ENCODE results near the gene AKAP6. TPM values are rescaled to one million over a fixed set of nuclear protein-coding genes. Genes with fewer than 3 reads are reported as not detected.

AKAP6 gene
- total RNA-seq, 4 donors from 2014 or later = 4.1 to 34.4 (median 15.3) TPM

GRCh38 chr14:32469388-32470160 lies 140.5 kb downstream of the AKAP6 start:
- no peak for DNase-seq
- intact Hi-C loops (cut with DNase I; ENCODE audit: low total_unique reads) = no loop called here
- H3K4me1 ChIP-seq = no peaks in the 10 kb centered on the region

DNA sequence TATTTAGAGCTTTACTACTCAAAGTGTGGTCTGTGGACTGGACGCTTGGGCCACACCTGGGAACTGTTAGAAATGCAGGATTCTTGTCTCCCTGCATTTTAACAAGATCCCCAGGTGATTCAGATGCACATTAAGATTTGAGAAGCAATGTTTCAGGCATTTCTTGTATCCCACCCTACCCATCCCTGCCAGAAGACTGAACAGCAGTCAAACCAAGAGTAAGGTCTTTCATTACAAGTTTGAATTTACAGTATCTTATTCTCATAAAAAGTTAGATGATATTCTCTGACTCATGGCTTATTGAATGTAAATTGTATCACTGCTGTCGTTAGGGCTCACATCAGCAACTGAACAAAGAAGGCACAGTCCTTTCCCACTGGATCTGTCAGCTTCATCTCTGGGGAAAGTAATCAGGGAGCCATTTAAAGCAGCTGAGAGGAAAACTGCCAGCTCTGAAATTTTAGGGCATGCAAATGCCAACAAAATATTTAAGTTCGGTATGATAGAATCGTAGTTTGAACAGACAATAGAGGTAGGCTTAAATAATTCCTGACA lies 141.1 kb downstream of the AKAP6 start:
- H3K27me3 ChIP-seq = no peaks in the 10 kb centered on the region
- intact Hi-C loops (cut with DNase I; ENCODE audit: low total_unique reads) = no loop called here
- TF ChIP-seq, protein P1, sequence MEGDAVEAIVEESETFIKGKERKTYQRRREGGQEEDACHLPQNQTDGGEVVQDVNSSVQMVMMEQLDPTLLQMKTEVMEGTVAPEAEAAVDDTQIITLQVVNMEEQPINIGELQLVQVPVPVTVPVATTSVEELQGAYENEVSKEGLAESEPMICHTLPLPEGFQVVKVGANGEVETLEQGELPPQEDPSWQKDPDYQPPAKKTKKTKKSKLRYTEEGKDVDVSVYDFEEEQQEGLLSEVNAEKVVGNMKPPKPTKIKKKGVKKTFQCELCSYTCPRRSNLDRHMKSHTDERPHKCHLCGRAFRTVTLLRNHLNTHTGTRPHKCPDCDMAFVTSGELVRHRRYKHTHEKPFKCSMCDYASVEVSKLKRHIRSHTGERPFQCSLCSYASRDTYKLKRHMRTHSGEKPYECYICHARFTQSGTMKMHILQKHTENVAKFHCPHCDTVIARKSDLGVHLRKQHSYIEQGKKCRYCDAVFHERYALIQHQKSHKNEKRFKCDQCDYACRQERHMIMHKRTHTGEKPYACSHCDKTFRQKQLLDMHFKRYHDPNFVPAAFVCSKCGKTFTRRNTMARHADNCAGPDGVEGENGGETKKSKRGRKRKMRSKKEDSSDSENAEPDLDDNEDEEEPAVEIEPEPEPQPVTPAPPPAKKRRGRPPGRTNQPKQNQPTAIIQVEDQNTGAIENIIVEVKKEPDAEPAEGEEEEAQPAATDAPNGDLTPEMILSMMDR (IDR thresholded peaks at IDR 0.05) = no peak
- no peak for TF ChIP-seq POLR2A (IDR thresholded peaks at IDR 0.05)
- no peak for DNase-seq
- H3K4me3 ChIP-seq = no peak overlapping the region
- H3K4me1 ChIP-seq = no peaks in the 10 kb centered on the region
- H3K27ac ChIP-seq = no peak overlapping the region
- H3K9me3 ChIP-seq = no peaks in the 10 kb centered on the region
- no peaks in the 10 kb centered on the region for H3K36me3 ChIP-seq

More at GRCh38 chr14:32469388-32470160, 140.5 kb downstream of the AKAP6 start:
- TF ChIP-seq, protein P1 (IDR thresholded peaks at IDR 0.05) = peak; percentile 45 to 59 (median 52)
- no peak for TF ChIP-seq POLR2A (IDR thresholded peaks at IDR 0.05)
- Histone ChIP-seq H3K36me3 (no peaks in the 10 kb centered on the region), H3K27ac (peak overlapping the region; percentile 9 to 50), H3K4me3 (no peak overlapping the region), H3K27me3 (no peaks in the 10 kb centered on the region), H3K9me3 (no peaks in the 10 kb centered on the region)

DNA sequence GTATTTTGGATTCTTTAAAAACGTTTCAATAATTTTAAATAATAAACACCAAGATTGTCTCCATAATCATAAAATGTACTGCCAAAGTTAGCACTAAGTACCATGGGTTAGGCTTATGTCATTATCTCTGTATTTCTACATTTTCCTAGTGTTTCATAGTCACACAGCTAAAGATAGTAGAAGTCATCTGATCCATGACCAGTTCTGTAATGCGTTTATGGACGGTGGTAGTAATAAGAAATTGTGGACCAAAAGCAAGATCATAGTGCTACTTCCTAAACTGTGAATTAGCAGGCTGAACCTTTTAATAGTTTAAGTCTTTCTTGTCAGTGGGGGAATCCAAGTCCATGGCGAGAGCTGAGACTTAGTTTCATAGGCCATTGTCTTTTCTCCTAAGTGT lies 142.1 kb downstream of the AKAP6 start:
- no peaks in the 10 kb centered on the region for H3K27me3 ChIP-seq
- no peak overlapping the region for H3K27ac ChIP-seq
- intact Hi-C loops (cut with DNase I; ENCODE audit: low total_unique reads) = no loop called here

GRCh38 chr14:32472076-32472475 lies 143.0 kb downstream of the AKAP6 start:
- H3K4me3 ChIP-seq = no peak overlapping the region
- no peak overlapping the region for H3K27ac ChIP-seq
- H3K4me1 ChIP-seq = no peaks in the 10 kb centered on the region
- TF ChIP-seq, protein P1 (IDR thresholded peaks at IDR 0.05) = no peak
- intact Hi-C loops (cut with DNase I; ENCODE audit: low total_unique reads) = no loop called here
- no peaks in the 10 kb centered on the region for H3K27me3 ChIP-seq
- H3K36me3 ChIP-seq = no peaks in the 10 kb centered on the region
- no peaks in the 10 kb centered on the region for H3K9me3 ChIP-seq
- no peak for DNase-seq

More for the DNA sequence above, 142.1 kb downstream of the AKAP6 start:
- H3K4me3 ChIP-seq = no peak overlapping the region
- H3K9me3 ChIP-seq = no peaks in the 10 kb centered on the region
- no peaks in the 10 kb centered on the region for H3K4me1 ChIP-seq
- no peak for DNase-seq
- no peaks in the 10 kb centered on the region for H3K36me3 ChIP-seq
- TF ChIP-seq, protein P1 (IDR thresholded peaks at IDR 0.05) = no peak
- TF ChIP-seq POLR2A (IDR thresholded peaks at IDR 0.05) = no peak
